ENCODE results near the gene AANAT. TPM values are rescaled to one million over a fixed set of nuclear protein-coding genes. Genes with fewer than 3 reads are reported as not detected.

The AANAT gene
- total and polyA plus RNA-seq, 2 donors = 0.14 TPM; not detected in 1

- Histone ChIP-seq H3K4me3 (ENCODE audit: low read length in 2 of 2) (no peak overlapping the region), H3K4me1 (ENCODE audit: control insufficient read depth in 2 of 2, insufficient read depth in 2 of 2, low read length in 2 of 2) (peaks cover 30 to 39% of the 10 kb centered on the region in 2 donors), H3K9me3 (ENCODE audit: control insufficient read depth in 2 of 2, insufficient read depth in 1 of 2, low read length in 1 of 2) (no peaks in the 10 kb centered on the region), H3K36me3 (ENCODE audit: control insufficient read depth in 2 of 2, insufficient read depth in 2 of 2, low read length in 1 of 2) (no peaks in the 10 kb centered on the region), H3K27me3 (ENCODE audit: control insufficient read depth in 2 of 2, insufficient read depth in 1 of 2, low read length in 1 of 2) (peaks cover 0 to under 1% of the 10 kb centered on the region in 2 donors), H3K27ac (ENCODE audit: low read depth in 1 of 2, low read length in 1 of 2) (peak overlapping the region; percentile 69 to 70)
- WGBS = 13% methylated on average over 11 of the region's 11 CpGs
- peak in 2 of 9 donors; percentile 35 to 64 for DNase-seq (ENCODE audit: low read depth in 6 of 9, low spot score in 9 of 9)
Observed at GRCh38 chr17:76492123-76492988, 25.0 kb downstream of the AANAT start.

GRCh38 chr17:76492989-76493501 lies 25.6 kb downstream of the AANAT start:
- H3K9me3 ChIP-seq (ENCODE audit: control insufficient read depth in 2 of 2, insufficient read depth in 1 of 2, low read length in 1 of 2) = no peaks in the 10 kb centered on the region
- peak overlapping the region in 1 of 2 donors; percentile 1 for H3K4me3 ChIP-seq (ENCODE audit: low read length in 2 of 2)
- DNase-seq (ENCODE audit: low read depth in 6 of 9, low spot score in 9 of 9) = peak in 2 of 9 donors; percentile 49 to 66
- 1% methylated on average over 15 of the region's 15 CpGs for WGBS
- peaks cover 30 to 44% of the 10 kb centered on the region in 2 donors for H3K4me1 ChIP-seq (ENCODE audit: control insufficient read depth in 2 of 2, insufficient read depth in 2 of 2, low read length in 2 of 2)
- H3K27ac ChIP-seq (ENCODE audit: low read depth in 1 of 2, low read length in 1 of 2) = peak overlapping the region; percentile 69 to 70
- peaks cover 0 to 5% of the 10 kb centered on the region in 2 donors for H3K27me3 ChIP-seq (ENCODE audit: control insufficient read depth in 2 of 2, insufficient read depth in 1 of 2, low read length in 1 of 2)
- H3K36me3 ChIP-seq (ENCODE audit: control insufficient read depth in 2 of 2, insufficient read depth in 2 of 2, low read length in 1 of 2) = no peaks in the 10 kb centered on the region

GRCh38 chr17:76493505-76494167 lies 26.2 kb downstream of the AANAT start:
- Histone ChIP-seq H3K36me3 (ENCODE audit: control insufficient read depth in 2 of 2, insufficient read depth in 2 of 2, low read length in 1 of 2) (no peaks in the 10 kb centered on the region), H3K27ac (ENCODE audit: low read depth in 1 of 2, low read length in 1 of 2) (peak overlapping the region; percentile 68 to 70), H3K4me1 (ENCODE audit: control insufficient read depth in 2 of 2, insufficient read depth in 2 of 2, low read length in 2 of 2) (peaks cover 30 to 50% of the 10 kb centered on the region in 2 donors), H3K27me3 (ENCODE audit: control insufficient read depth in 2 of 2, insufficient read depth in 1 of 2, low read length in 1 of 2) (peaks cover 0 to 5% of the 10 kb centered on the region in 2 donors), H3K4me3 (ENCODE audit: low read length in 2 of 2) (peak overlapping the region in 1 of 2 donors; percentile 1), H3K9me3 (ENCODE audit: control insufficient read depth in 2 of 2, insufficient read depth in 1 of 2, low read length in 1 of 2) (no peaks in the 10 kb centered on the region)
- DNase-seq (ENCODE audit: low read depth in 6 of 9, low spot score in 9 of 9) = peak in 2 of 9 donors; percentile 16 to 44
- 25% methylated on average over 21 of the region's 21 CpGs for WGBS

- Histone ChIP-seq H3K4me1 (ENCODE audit: control insufficient read depth in 2 of 2, insufficient read depth in 2 of 2, low read length in 2 of 2) (peaks cover 34 to 66% of the 10 kb centered on the region in 2 donors), H3K9me3 (ENCODE audit: control insufficient read depth in 2 of 2, insufficient read depth in 1 of 2, low read length in 1 of 2) (no peaks in the 10 kb centered on the region), H3K27ac (ENCODE audit: low read depth in 1 of 2, low read length in 1 of 2) (no peak overlapping the region), H3K4me3 (ENCODE audit: low read length in 2 of 2) (no peak overlapping the region), H3K36me3 (ENCODE audit: control insufficient read depth in 2 of 2, insufficient read depth in 2 of 2, low read length in 1 of 2) (no peaks in the 10 kb centered on the region), H3K27me3 (ENCODE audit: control insufficient read depth in 2 of 2, insufficient read depth in 1 of 2, low read length in 1 of 2) (peaks cover 12 to 22% of the 10 kb centered on the region in 2 donors)
- 96% methylated on average over 16 of the region's 16 CpGs for WGBS
- DNase-seq (ENCODE audit: low read depth in 6 of 9, low spot score in 9 of 9) = no peak
Observed at GRCh38 chr17:76495663-76496400, 28.4 kb downstream of the AANAT start.

- WGBS = 97% methylated on average over 6 of the region's 6 CpGs
- H3K4me1 ChIP-seq (ENCODE audit: control insufficient read depth in 2 of 2, insufficient read depth in 2 of 2, low read length in 2 of 2) = peaks cover 32 to 63% of the 10 kb centered on the region in 2 donors
- DNase-seq (ENCODE audit: low read depth in 6 of 9, low spot score in 9 of 9) = no peak
- no peak overlapping the region for H3K27ac ChIP-seq (ENCODE audit: low read depth in 1 of 2, low read length in 1 of 2)
- H3K9me3 ChIP-seq (ENCODE audit: control insufficient read depth in 2 of 2, insufficient read depth in 1 of 2, low read length in 1 of 2) = no peaks in the 10 kb centered on the region
- H3K27me3 ChIP-seq (ENCODE audit: control insufficient read depth in 2 of 2, insufficient read depth in 1 of 2, low read length in 1 of 2) = peaks cover 14 to 24% of the 10 kb centered on the region in 2 donors
- no peak overlapping the region for H3K4me3 ChIP-seq (ENCODE audit: low read length in 2 of 2)
- H3K36me3 ChIP-seq (ENCODE audit: control insufficient read depth in 2 of 2, insufficient read depth in 2 of 2, low read length in 1 of 2) = no peaks in the 10 kb centered on the region
Observed at GRCh38 chr17:76496464-76496863, 29.1 kb downstream of the AANAT start.

- H3K27ac ChIP-seq (ENCODE audit: low read depth in 1 of 2, low read length in 1 of 2) = no peak overlapping the region
- peaks cover 14 to 24% of the 10 kb centered on the region in 2 donors for H3K27me3 ChIP-seq (ENCODE audit: control insufficient read depth in 2 of 2, insufficient read depth in 1 of 2, low read length in 1 of 2)
- DNase-seq (ENCODE audit: low read depth in 6 of 9, low spot score in 9 of 9) = no peak
- H3K36me3 ChIP-seq (ENCODE audit: control insufficient read depth in 2 of 2, insufficient read depth in 2 of 2, low read length in 1 of 2) = no peaks in the 10 kb centered on the region
- H3K4me3 ChIP-seq (ENCODE audit: low read length in 2 of 2) = no peak overlapping the region
- no peaks in the 10 kb centered on the region for H3K9me3 ChIP-seq (ENCODE audit: control insufficient read depth in 2 of 2, insufficient read depth in 1 of 2, low read length in 1 of 2)
- WGBS = 88% methylated on average over 2 of the region's 2 CpGs
- H3K4me1 ChIP-seq (ENCODE audit: control insufficient read depth in 2 of 2, insufficient read depth in 2 of 2, low read length in 2 of 2) = peaks cover 26 to 60% of the 10 kb centered on the region in 2 donors
Observed at GRCh38 chr17:76497699-76497978, 30.2 kb downstream of the AANAT start.

DNA sequence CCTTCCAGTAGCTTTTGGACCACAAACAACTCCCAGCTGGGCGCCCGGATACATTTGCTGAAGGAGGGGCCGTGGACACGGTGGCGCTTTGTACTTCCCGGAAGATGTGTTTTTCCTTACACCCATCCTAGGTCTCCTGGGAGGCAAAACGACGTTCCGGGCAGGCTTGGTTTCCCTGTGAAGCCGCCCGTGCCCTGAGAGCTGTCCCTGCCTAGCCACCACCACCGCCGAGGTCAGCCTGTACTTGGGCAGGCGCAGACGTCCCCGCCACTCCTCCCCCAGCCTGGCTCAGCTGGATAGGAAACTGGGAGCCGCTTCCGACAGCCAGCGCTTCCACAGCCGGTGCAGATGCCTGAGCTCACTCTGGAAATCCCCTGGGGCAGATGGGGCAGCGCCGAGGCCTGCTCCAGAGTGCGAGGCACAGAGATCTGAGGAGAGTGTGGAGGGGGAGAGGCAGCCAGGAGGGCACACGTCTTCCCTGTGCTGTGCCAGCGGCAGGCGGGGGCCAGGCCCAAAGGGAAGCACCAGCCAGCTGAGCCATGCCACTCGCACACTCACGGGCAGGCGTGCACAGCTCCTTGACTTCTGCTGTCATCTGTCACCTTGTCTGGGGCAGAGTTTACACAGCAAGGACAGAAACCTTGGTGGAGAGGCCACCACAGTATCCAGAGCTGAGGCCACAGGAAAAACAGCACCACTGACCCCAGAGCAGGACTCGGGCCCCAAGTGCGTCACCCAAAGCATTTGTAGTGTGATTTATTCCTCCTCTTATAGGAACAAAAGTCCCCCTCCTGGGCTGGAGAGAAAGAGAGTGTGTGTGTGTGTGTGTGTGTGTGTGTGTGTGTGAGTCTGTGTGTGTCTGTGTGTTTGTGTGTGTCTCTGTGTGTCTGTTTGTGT lies 30.8 kb downstream of the AANAT start:
- Histone ChIP-seq H3K4me3 (ENCODE audit: low read length in 2 of 2) (no peak overlapping the region), H3K27ac (ENCODE audit: low read depth in 1 of 2, low read length in 1 of 2) (peak overlapping the region; percentile 3 to 48), H3K27me3 (ENCODE audit: control insufficient read depth in 2 of 2, insufficient read depth in 1 of 2, low read length in 1 of 2) (peaks cover 14 to 24% of the 10 kb centered on the region in 2 donors), H3K36me3 (ENCODE audit: control insufficient read depth in 2 of 2, insufficient read depth in 2 of 2, low read length in 1 of 2) (no peaks in the 10 kb centered on the region), H3K9me3 (ENCODE audit: control insufficient read depth in 2 of 2, insufficient read depth in 1 of 2, low read length in 1 of 2) (no peaks in the 10 kb centered on the region), H3K4me1 (ENCODE audit: control insufficient read depth in 2 of 2, insufficient read depth in 2 of 2, low read length in 2 of 2) (peaks cover 21 to 54% of the 10 kb centered on the region in 2 donors)
- WGBS = 94% methylated on average over 31 of the region's 31 CpGs
- DNase-seq (ENCODE audit: low read depth in 6 of 9, low spot score in 9 of 9) = no peak

GRCh38 chr17:76498876-76499251 lies 31.5 kb downstream of the AANAT start:
- Histone ChIP-seq H3K4me1 (ENCODE audit: control insufficient read depth in 2 of 2, insufficient read depth in 2 of 2, low read length in 2 of 2) (peaks cover 14 to 48% of the 10 kb centered on the region in 2 donors), H3K36me3 (ENCODE audit: control insufficient read depth in 2 of 2, insufficient read depth in 2 of 2, low read length in 1 of 2) (no peaks in the 10 kb centered on the region), H3K27me3 (ENCODE audit: control insufficient read depth in 2 of 2, insufficient read depth in 1 of 2, low read length in 1 of 2) (peaks cover 14 to 24% of the 10 kb centered on the region in 2 donors), H3K9me3 (ENCODE audit: control insufficient read depth in 2 of 2, insufficient read depth in 1 of 2, low read length in 1 of 2) (no peaks in the 10 kb centered on the region), H3K27ac (ENCODE audit: low read depth in 1 of 2, low read length in 1 of 2) (peak overlapping the region in 1 of 2 donors; percentile 48), H3K4me3 (ENCODE audit: low read length in 2 of 2) (no peak overlapping the region)
- 86% methylated on average over 4 of the region's 4 CpGs for WGBS
- no peak for DNase-seq (ENCODE audit: low read depth in 6 of 9, low spot score in 9 of 9)
